Lung (tissue), 12 donors: ENCODE data around the gene FAM241B. TPM values are rescaled to one million over a fixed set of nuclear protein-coding genes. Genes with fewer than 3 reads are reported as not detected.

Experiments
- ATAC-seq: fragments of 200-7000 bp; cut with Tn5 transposase; one replicate; pipeline ENCODE4 v1.9.1; 2020; ENCODE audit warnings: moderate number of reproducible peaks; ENCODE audit not compliant: insufficient read depth, low FRiP score
- DNase-seq, 3 donors: peaks; one replicate each; pipeline ENCODE4 v3.0.0-alpha.2; 2013 to 2017
- H3K27ac ChIP-seq, 2 donors: one replicate each; pipeline ENCODE4 v1.5.1; 2013; ENCODE audit warnings: mild to moderate bottlenecking in 2 of 2, moderate library complexity in 2 of 2, control low read depth in 1 of 2, inconsistent platforms in 1 of 2, low read depth in 1 of 2, low read length in 1 of 2
- H3K27me3 ChIP-seq, 3 donors: one replicate each; pipeline ENCODE4 v1.5.1; 2013; ENCODE audit warnings: low read length in 2 of 3; ENCODE audit not compliant: control insufficient read depth in 3 of 3, insufficient read depth in 3 of 3
- H3K36me3 ChIP-seq, 4 donors: one replicate each; pipeline ENCODE4 v1.5.1; 2013; ENCODE audit warnings: low read length in 4 of 4, mild to moderate bottlenecking in 1 of 4, moderate library complexity in 1 of 4; ENCODE audit not compliant: control insufficient read depth in 4 of 4, insufficient read depth in 4 of 4
- H3K4me1 ChIP-seq, 5 donors: one replicate each; pipeline ENCODE4 v1.5.1; 2013; ENCODE audit warnings: low read length in 5 of 5, mild to moderate bottlenecking in 2 of 5, moderate library complexity in 1 of 5; ENCODE audit not compliant: control insufficient read depth in 5 of 5, insufficient read depth in 5 of 5
- H3K4me3 ChIP-seq: one replicate; pipeline ENCODE4 v1.5.1; 2013; ENCODE audit warnings: mild to moderate bottlenecking, control low read depth, moderate library complexity
- H3K9ac ChIP-seq, 2 donors: one replicate each; pipeline ENCODE4 v1.5.1; 2013; ENCODE audit warnings: low read length in 2 of 2, control low read depth in 1 of 2; ENCODE audit not compliant: insufficient read depth in 1 of 2
- H3K9me3 ChIP-seq, 4 donors: one replicate each; pipeline ENCODE4 v1.5.1; 2013; ENCODE audit warnings: low read length in 3 of 4, mild to moderate bottlenecking in 1 of 4, moderate library complexity in 1 of 4; ENCODE audit not compliant: control insufficient read depth in 4 of 4, insufficient read depth in 3 of 4
- WGBS, 2 donors: extraction: QIAGEN DNeasy Blood & Tissue Kit; methylation state at CpG; one replicate each; pipeline ENCODE4 v1.1.7; 2013; 5-methylcytosine and 5-hydroxymethylcytosine counted together
- polyA plus RNA-seq, 2 donors: library from polyadenylated mRNA; stranded (reverse); fragments of 200-250 nt; gene quantifications; one replicate each; pipeline ENCODE4 v1.2.1, GENCODE V29; 2013
- total RNA-seq, 2 donors: library from RNA; depleted of rRNA in 1 of 2; stranded (reverse); fragments of >200 nt in 1 of 2; gene quantifications; one replicate each; pipeline ENCODE4 v1.2.1, GENCODE V29; 2014 to 2021
- TF ChIP-seq, protein P1 (sequence below): IDR thresholded peaks from 2 replicates; pipeline ENCODE4 v1.5.1; 2012; ENCODE audit warnings: mild to moderate bottlenecking; ENCODE audit errors: control extremely low read depth, extremely low read depth
- donor health status: control.
- donor health status: control.
- donor health status: Bipolar disorder and iron deficiency.
- donor health status: healthy.
- donor health status: DM: yes; HTN: yes; CAD: no.

The FAM241B gene
- total and polyA plus RNA-seq, 4 donors: 1.5 to 12.2 (median 8.4) TPM

DNA sequence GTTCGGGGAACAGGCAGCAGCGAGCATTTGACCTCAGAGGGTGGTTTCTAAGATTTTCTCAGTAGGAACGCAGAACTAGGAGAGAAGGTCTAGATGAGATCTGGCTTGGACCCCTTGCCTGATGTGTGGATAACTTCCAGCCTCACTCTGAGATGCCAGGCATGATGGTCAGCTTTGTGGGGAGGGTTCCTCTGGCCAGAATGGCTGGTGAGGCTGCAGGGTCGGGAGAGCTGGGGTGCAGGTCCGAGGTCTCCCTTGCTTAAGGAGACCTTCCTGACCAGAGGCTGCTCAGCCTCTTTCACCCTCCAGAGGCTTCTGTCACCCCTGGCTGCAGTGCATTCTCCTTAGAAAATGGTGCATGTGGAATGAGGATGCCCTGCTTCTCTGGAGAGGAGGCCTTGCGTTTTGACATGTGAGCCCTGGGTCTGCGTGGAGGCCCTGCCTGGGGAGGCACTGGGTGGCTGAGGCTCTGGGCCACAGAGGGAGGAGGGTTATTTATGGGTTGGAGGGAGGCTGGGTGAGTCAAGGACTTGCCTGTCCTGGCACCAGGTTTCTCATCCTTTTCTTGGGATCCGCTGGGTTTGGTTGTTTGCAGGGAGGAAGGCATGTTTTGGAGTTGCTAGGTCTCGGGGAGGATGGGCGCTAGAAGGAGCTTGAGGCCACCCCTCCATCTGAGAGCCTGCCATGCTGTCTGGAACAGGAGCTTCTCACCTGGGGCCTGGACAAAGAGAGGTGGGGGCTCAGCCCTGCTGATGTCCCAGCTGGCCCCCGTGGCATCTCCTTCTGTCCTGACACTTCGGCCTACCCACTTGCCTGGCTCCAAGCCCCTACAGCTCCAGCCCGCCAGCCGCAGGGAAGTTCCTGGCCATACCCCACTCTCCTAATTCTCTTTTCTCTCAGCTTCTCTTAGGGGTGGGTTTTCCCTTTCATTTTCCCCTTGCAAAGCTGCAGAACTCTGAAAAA, 3.9 kb downstream of the FAM241B start:
- DNase-seq: no peak
- no peak overlapping the region for H3K4me3 ChIP-seq
- H3K4me1 ChIP-seq: peaks cover 0 to 5% (median 0%) of the 10 kb centered on the region in 5 donors
- H3K9me3 ChIP-seq: no peaks in the 10 kb centered on the region
- H3K27ac ChIP-seq: no peak overlapping the region
- H3K9ac ChIP-seq: no peak overlapping the region
- WGBS, 2 donors: 94 to 97% methylated on average over 14 of the region's 14 CpGs
- TF ChIP-seq, protein P1, sequence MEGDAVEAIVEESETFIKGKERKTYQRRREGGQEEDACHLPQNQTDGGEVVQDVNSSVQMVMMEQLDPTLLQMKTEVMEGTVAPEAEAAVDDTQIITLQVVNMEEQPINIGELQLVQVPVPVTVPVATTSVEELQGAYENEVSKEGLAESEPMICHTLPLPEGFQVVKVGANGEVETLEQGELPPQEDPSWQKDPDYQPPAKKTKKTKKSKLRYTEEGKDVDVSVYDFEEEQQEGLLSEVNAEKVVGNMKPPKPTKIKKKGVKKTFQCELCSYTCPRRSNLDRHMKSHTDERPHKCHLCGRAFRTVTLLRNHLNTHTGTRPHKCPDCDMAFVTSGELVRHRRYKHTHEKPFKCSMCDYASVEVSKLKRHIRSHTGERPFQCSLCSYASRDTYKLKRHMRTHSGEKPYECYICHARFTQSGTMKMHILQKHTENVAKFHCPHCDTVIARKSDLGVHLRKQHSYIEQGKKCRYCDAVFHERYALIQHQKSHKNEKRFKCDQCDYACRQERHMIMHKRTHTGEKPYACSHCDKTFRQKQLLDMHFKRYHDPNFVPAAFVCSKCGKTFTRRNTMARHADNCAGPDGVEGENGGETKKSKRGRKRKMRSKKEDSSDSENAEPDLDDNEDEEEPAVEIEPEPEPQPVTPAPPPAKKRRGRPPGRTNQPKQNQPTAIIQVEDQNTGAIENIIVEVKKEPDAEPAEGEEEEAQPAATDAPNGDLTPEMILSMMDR: no peak
- H3K27me3 ChIP-seq: peaks cover 0 to 13% (median 0%) of the 10 kb centered on the region in 3 donors
- H3K36me3 ChIP-seq: no peaks in the 10 kb centered on the region
- ATAC-seq: no peak

DNA sequence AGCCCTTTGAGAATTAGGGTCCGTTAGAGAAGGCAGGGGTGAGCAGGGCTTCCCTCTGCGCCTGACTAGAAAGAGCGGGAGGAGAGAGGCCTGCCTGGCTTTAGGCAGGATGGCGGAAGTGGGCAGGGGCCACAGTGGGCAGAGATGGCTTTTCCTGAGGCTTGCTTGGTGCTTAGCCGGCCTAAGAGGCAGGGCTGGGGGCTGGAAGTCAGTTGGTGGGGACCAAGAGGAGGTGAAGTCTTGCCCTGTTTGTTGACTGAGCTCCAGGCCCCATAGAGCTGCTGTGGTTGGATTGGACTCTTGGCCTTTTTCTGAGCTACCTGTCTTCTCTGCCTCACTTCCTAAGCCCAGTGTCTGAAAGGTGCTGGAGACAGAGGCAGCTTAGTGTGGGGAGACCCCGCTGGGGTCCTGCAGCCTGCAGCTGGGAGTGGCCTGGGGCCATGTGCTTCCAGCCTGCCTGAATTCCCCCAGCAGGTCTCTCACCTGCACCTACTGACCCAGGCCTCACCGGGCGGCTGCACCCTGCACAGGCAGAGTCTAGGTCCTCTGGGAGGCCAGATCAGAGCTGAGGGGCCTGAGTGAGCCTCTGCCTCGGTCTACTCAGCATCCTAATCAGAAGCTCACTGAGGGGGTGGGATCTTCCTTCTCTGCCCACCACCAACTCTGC, 4.8 kb downstream of the FAM241B start:
- H3K9ac ChIP-seq: no peak overlapping the region
- TF ChIP-seq, protein P1: no peak
- DNase-seq (no peak), ATAC-seq (no peak)
- H3K27me3 ChIP-seq: peaks cover 0 to 4% (median 0%) of the 10 kb centered on the region in 3 donors
- no peak overlapping the region for H3K27ac ChIP-seq
- no peaks in the 10 kb centered on the region for H3K9me3 ChIP-seq
- WGBS, 2 donors: 92 to 93% methylated on average over 9 of the region's 9 CpGs
- H3K4me1 ChIP-seq: peaks cover 0 to 3% (median 0%) of the 10 kb centered on the region in 5 donors
- H3K4me3 ChIP-seq: no peak overlapping the region
- no peaks in the 10 kb centered on the region for H3K36me3 ChIP-seq

DNA sequence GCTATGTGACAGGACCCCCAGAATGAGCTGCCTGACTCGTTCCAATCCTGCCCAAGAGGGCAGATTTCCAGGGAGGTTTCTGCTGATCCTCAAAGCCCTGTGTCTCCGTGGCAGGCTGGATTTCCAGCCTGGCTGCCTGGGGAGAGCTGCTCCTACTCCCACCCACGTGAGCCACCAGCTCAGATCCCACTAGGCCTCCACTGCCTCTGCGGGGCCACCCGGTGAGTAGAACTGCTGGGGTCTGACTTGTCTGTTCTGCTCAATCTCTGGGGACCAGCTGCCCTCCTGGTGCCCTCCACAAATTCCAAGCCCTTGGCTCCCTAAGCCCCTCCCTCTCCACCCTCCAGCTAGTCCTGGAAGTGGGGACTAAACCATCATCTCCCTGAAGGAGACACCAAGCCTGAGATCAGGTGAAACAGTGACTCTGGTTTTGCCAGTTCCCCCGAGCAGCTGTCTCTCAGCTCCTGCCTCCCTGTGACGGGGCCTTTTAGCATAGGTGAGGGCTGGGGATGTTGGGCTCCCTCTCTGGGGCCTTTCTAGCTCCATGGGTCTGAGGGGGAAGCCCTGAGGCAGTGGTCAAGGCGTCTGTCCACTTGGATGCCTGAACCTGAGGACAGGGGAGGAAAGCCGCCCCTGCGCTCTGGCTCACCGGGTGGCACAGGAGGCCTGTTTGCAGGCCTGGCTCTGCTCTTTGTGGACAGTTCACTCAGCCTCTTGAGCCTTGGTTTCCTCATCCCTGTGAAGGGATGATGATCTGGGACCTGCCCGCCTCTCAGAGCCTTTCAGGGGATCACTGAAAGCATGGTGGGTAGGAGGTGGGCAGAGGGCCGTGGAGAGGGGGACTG, 5.6 kb downstream of the FAM241B start:
- peaks cover 0 to 4% (median 0%) of the 10 kb centered on the region in 3 donors for H3K27me3 ChIP-seq
- peaks cover 0 to 3% (median 0%) of the 10 kb centered on the region in 5 donors for H3K4me1 ChIP-seq
- H3K36me3 ChIP-seq: no peaks in the 10 kb centered on the region
- no peak for DNase-seq
- TF ChIP-seq, protein P1: no peak
- H3K9ac ChIP-seq: no peak overlapping the region
- no peak overlapping the region for H3K27ac ChIP-seq
- H3K9me3 ChIP-seq: no peaks in the 10 kb centered on the region
- WGBS, 2 donors: 76 to 79% methylated on average over 13 of the region's 13 CpGs
- ATAC-seq: no peak
- no peak overlapping the region for H3K4me3 ChIP-seq
